Fibroblast of the aortic adventitia (primary cell): ENCODE results near the gene SLC10A6. TPM values are rescaled to one million over a fixed set of nuclear protein-coding genes. Genes with fewer than 3 reads are reported as not detected.
A peak's percentile ranks its signal among the peaks of the same experiment; 100 is the strongest.

Experiments
- DNase-seq: peaks from one replicate; pipeline ENCODE4 v3.0.0-alpha.2; 2010; ENCODE audit warnings: low read depth
- H3K4me3 ChIP-seq: 2 replicates; pipeline ENCODE4 v1.5.1; 2011; ENCODE audit warnings: low read depth, mild to moderate bottlenecking, control low read depth, low read length, moderate library complexity
- CTCF ChIP-seq: IDR thresholded peaks from 2 replicates; pipeline ENCODE4 v1.5.1; 2011; ENCODE audit warnings: mild to moderate bottlenecking, low read length, control low read depth, inconsistent platforms; ENCODE audit not compliant: insufficient read depth
- total RNA-seq: library from RNA; depleted of rRNA; stranded (reverse); fragments of >200 nt; gene quantifications from 2 replicates; pipeline ENCODE4 v1.2.3, GENCODE V29; 2012; ENCODE audit warnings: low replicate concordance

The SLC10A6 gene
- total RNA-seq, 1 donor, result 0.18 TPM

GRCh38 chr4:86872135-86872534 lies 23.0 kb upstream of the SLC10A6 start:
- no peak for DNase-seq
- no peak overlapping the region for H3K4me3 ChIP-seq
- TF ChIP-seq CTCF, result no peak

- no peak for TF ChIP-seq CTCF
- no peak overlapping the region for H3K4me3 ChIP-seq
- no peak for DNase-seq
These were observed 21.4 kb upstream of the SLC10A6 start for GRCh38 chr4:86870442-86871069.

- TF ChIP-seq CTCF, result no peak
- no peak overlapping the region for H3K4me3 ChIP-seq
- no peak for DNase-seq
These were observed 8.3 kb upstream of the SLC10A6 start for GRCh38 chr4:86857341-86858052.

- no peak overlapping the region for H3K4me3 ChIP-seq
- no peak for DNase-seq
- no peak for TF ChIP-seq CTCF
These were observed 7.7 kb upstream of the SLC10A6 start for GRCh38 chr4:86856896-86857295.

- TF ChIP-seq CTCF, result no peak
- DNase-seq, result peak; percentile 77
- no peak overlapping the region for H3K4me3 ChIP-seq
These were observed 6.4 kb upstream of the SLC10A6 start for GRCh38 chr4:86855572-86855971.

GRCh38 chr4:86853209-86853608 lies 4.0 kb upstream of the SLC10A6 start:
- DNase-seq, result no peak
- TF ChIP-seq CTCF, result no peak

More at GRCh38 chr4:86853209-86853608, 4.0 kb upstream of the SLC10A6 start:
- no peak overlapping the region for H3K4me3 ChIP-seq
